GM21529 (cell line): Measurements from ENCODE around the gene CCDC85B.

ENCODE experiments used
- ATAC-seq: cut with Tn5 transposase; IDR thresholded peaks from one replicate; pipeline ENCODE4 v1.9.1; 2021; ENCODE audit not compliant: unreplicated experiment

CCDC85B gene

DNA sequence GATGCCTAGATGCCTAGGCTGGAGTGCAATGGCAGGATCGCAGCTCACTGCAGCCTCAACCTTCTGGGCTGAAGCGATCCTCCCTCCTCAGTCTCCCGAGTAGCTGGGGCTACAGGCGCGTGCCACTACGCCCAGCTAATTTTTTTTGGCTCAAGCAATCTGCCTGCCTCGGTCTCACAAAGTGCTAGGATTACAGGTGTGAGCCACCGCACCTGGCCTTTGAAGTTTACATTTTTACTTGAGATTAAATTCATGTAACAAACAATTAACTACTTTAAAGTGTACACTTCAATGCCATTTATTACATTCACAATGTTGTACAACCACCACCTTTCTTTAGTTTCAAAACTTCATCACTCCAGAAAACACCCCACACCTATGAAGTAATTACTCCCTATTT, 13.2 kb downstream of the CCDC85B start:
- no peak for ATAC-seq

DNA sequence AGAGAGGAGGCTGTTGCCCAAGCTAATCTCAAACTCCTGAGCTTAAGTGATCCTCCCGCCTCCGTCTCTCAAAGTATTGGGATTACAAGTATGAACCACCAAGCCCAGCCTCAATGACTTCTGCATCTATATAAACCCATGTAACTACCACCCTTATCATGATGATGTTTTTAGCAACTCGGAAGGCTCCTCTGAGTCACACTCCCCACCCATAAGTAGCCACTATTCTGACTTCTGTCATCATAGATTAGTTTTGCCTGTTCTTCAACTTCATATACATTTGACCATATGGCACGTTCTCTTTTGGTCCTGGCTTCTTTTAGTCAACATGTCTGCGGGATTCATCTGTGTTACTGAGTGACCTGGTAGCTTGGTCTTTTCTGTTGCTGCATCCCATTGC, 16.1 kb downstream of the CCDC85B start:
- ATAC-seq, result no peak

DNA sequence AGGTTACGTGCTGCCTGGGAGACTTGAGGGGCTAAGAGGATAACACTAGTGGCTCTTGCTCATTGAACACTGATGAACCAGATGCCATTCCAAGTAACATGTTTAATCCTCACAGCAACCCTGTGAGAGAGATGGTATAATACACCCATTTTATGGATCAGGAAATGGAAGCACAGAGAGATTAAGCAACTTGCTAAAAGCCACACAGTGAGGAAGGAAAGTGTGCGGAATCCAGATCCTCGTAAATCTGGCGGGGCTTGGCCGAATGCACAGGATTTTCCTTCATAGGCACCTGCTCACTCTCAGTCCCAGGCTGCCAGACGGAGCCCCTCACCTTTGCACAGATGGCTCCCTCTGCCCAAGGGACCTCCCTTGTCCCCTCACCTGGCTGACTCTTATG, 17.4 kb downstream of the CCDC85B start:
- ATAC-seq, result no peak

DNA sequence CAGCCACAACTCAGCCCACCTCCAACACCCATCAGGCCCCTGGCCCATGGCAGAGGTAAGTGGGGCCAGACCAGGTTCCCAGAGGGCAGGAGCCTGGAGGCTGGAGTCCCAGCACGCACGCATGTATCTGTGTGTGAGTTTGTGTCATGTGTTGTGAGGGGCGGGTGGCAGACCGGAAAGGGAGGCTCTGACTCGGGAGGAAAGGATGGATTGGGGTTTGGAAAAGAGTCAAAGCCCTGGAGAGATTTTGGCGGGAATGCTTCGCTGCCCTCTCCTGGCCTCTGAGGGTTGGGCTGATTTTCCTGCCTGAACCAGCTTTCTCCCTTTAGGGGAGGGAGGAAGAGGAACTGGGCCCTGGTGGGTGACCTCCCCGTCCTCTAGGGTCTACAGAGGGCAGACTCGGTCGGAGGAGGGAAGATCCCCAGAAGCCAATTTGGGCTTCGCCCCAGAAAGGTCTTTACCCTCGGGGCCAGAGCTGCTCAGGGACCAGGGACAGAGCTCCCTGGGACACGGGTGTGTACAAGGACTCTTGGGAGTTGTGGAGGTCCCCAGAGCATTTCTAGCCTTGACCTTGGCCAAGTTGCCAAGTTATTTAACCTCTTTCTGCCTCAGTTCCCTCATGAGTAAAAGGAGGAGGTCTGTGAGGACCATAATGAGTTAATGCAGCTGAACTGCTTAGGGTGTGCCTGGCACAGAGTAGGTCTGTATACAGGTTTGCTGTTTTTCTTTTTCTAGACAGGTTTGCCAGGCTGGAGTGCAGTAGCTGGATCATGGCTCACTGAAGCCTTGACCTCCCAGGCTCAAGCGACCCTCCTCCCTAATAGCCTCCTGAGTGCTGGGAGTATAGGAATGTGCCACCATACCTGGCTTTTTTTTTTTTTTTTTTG, 21.5 kb downstream of the CCDC85B start:
- ATAC-seq, result no peak

DNA sequence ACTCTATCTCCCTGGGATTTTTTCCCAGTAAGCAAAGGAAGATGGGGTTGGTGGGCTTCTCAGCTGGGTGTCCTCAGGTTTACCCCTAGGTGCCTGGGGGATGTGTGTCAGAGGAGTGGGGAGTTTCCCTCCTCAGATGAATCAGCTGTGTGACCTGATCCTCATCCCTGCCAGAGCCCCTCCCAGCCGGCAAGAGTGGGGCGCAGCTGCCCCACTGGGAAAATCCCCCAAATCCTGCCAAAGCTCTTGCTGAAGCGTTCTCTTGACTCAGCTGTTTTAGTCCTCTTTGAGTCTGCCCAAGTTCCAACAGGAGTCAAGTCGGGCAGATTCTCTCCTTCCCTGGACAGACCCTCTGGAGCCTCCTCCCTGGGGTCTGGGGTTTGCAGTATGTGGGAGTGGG, 22.4 kb downstream of the CCDC85B start:
- ATAC-seq, result no peak

DNA sequence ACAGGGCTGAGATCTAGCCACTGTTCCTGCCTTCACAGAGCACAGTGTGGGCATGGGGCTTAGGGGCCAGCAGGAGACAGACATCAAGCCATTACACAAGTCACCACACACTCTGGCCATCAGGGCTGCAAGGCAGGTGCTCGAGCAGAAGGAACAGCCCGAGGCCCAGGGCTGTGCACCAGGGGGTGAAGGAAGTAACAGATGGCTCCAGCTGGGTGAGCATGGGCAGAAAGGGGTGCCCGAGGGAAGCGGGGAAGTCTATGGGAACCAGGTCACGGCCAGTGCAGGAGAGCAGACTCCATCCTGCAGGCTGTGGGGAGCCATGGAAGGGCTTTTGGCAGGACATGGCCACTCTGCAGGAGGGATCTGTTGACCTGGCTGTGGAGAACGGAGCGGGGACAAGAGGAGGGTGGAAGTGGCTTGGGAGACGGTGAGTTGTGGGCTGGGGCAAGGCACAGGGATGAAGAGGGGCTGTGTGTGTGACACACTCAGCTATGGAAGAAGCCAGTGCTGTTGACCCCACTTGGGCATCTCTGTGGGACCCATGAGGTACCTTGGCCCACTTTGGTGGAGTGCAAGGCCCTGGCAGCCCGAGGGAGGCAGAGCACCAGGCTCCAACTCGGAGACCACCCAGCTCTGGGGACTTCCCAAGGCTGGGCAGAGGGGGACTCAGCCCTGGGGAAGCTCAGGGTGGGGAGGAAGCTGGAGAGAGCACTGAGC, 24.8 kb downstream of the CCDC85B start:
- ATAC-seq, result no peak

DNA sequence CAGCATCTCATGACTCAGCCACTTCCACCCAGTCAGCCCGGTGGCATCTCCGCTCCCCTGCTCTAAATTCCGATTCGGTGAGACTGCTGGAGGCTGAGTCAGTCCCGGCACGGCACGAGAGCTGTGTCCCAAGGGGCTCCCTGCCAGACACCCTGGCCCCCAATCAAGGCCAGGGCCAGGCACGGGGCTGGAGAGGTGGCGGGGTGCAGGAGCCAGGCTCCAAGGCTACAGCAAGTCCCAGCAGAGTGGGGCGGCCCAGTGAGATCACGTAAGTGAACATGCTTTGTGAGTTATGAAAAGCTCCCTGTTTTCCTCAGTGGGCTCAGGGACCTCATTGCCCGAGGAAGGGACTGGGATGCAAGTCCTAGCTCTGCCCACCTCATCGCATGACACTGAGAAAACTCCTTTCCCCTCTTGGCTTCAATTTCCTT, 25.4 kb downstream of the CCDC85B start:
- no peak for ATAC-seq

DNA sequence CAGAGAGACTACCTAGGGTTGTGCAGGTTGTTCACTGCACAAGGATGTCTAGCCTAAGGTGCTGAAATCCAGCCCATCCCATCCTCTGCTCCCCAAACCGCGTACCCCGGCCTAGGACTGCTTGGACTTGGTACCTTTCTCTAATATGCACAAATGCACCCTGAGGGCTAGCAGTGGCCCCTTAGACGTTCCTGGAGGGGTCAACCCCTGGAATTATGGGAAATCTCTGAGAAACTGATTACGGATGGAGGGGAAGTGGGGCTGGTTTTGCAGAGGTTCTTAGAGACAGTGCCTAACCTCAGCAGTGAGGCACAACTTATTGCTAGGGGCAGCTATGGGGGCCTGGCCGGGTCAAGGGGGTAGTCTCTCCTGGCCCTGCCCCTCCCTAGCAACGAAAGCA, 25.9 kb downstream of the CCDC85B start:
- no peak for ATAC-seq

DNA sequence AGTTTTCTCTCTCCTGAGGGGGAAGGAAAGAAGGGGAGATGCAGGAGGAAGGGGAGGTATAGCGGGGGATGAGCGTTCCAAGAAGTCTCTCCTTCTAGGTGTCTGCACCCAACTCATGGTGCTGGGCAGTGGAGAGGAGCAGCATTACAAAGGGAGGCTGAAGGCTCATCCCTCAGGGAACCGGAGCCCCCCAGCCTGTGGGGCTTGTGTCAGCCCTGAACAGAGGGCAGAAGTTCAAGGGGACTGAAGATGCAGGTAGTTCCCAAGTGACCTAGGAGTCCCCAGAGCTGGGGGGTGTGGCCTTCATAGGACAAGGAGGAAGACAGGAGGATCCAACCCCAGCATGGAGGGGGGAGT, 26.6 kb downstream of the CCDC85B start:
- no peak for ATAC-seq

DNA sequence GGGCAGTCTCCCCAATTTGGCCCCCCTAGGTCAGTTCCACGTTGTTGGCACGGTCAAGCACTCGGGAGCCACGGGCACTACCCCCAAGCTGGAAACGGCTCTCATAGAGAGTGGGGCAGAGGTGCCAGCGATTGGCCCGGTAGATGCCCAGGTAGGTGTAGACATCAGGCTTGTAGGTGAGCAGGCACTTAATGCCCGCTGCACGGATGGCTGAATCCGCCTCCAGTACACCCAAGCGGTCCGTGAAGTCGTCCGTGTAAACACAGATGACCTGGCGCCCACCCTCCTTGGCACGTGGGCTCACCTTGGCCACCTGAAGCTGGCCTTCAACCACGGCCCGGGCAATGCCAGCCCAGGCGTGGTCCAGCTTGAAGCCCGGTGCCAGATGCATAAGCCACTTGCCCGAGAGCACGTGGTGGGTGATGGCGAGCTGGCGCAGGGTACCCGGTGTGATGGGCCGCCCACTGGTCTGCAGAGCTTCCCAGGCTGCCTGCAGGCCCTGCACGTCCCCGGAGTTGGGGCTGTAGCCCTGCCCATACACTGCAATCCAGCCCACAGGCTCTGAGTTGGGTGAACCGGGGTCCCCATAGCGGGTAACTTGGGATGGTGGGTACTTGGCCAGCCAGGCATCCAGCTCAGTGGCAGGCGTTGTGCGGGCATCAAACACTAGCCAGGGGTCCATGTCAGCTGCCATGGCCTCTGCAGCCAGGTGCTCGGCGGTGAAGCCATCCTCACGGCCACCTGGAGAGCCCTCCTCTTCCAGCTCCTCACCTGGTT, 27.1 kb downstream of the CCDC85B start:
- no peak for ATAC-seq

DNA sequence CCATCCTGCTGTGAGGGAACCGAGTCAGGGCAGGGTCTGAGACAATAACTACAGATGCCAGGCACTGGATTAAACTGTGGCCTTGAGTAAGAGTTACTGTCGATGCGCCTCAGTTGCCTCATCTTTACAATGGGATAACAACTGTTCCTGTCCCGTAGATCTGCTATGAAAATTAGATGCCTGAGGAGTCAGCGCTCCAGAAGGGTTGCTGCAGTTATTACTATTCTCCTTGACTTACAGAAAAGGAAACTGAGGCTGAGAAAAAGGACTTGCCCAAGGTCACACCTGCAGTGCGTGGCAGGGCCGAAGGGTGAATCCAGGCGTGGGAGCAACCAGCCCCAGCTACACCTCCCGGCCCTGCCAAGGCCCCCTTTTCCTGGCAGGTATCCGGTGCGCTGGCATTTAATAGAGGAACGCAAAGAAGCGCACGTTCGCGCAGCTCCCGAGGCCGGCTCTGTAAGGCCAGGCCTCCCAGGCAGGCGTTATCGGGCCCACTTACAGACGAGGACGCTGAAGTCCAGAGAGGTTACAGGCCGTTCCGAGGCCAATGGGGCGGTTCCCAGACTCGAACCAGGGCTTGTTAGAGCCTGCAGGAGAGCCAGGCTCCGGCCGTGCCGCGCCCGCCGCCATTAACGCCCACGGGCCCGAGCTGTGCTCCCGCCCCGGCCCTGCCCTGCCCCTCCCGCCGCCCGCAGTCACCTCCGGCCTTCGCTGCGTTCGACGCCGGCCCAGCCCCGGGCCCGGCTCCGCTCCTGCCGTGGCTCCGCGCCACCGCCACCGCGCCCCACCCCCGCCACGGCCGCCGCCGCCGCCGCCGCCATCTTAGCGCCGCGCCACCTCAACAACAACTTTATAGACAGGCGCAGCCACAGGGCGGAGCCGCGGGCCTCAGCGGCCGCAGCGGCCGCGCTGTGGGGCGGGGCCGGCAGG, 28.0 kb downstream of the CCDC85B start, which contains the start of gene C11orf68:
TSS of gene C11orf68 (minus strand) at position 852 of the 930 bp plus-strand sequence. CDS start at position 821, 31 bp downstream.
- ATAC-seq, result peak; percentile 57

DNA sequence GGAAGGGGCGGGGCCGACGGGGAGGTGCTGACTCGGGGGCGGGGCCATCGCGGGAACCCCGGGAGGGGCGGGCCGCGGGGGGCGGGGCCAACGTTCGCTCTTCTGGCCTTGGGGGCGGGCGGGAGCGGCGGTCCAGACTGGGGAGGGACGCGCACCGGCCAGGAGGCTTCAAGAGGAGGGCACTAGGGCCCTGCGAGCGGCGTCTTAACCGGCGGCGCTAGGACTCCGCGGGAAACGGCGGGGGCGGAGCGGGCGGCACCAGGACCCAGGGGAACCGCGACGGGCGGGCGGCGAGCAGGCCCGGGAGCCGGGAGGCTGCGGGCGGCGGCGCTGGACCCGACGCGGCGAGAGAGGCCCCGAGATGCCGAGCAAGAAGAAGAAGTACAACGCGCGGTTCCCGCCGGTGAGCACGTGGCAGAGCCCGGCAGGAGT, 28.7 kb downstream of the CCDC85B start, which contains the start of gene DRAP1:
TSS of gene DRAP1 (plus strand) at position 286 of the 432 bp plus-strand sequence. CDS start at position 362, 76 bp downstream.
- ATAC-seq, result peak; percentile 83

DNA sequence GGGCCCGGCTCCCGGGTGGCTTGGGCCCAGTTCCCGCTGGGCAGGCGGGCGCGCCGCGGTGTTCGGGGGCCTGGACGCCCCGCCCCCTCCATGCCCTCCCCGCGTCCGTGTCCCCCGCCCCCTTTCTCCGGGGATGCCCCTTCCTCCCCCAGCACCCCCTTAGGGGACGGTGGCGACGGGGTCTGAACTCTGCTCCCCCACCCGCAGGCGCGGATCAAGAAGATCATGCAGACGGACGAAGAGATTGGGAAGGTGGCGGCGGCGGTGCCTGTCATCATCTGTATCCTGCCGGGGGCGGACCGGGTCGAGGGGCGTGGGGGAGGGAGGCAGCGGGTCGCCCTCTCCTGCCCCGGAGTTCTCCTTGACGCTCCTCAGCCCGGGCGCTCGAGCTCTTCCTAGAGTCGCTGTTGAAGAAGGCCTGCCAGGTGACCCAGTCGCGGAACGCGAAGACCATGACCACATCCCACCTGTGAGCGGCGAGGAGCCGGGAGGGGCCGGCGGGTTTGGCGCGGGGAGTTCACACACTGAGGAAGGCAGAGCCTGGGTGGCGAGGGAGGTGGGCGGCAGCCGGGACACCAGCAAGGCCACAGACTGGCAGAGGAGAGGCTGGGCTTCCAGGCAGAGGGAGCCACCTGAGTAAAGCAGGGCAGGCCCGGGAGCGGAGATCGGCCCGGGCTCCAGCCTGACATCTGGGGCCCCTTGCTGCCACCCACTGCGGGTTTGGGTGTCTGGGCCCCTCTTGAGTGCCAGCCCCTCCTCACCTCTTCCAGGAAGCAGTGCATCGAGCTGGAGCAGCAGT, 29.3 kb downstream of the CCDC85B start:
- peak; percentile 43 for ATAC-seq

DNA sequence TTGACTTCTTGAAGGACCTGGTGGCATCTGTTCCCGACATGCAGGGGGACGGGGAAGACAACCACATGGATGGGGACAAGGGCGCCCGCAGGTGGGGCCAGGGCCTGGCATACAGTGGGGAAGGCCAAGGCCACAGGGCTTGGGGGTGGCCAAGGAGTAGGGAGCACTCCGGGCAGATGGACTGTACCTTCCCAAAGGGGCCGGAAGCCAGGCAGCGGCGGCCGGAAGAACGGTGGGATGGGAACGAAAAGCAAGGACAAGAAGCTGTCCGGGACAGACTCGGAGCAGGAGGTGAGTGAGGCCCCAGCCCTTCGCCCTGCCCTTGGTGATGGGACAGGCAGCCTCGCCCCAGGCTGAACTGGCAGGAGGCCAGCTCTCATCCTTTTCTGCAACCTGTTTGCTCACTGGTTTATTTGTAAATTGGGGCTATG, 29.9 kb downstream of the CCDC85B start:
- ATAC-seq, result no peak

DNA sequence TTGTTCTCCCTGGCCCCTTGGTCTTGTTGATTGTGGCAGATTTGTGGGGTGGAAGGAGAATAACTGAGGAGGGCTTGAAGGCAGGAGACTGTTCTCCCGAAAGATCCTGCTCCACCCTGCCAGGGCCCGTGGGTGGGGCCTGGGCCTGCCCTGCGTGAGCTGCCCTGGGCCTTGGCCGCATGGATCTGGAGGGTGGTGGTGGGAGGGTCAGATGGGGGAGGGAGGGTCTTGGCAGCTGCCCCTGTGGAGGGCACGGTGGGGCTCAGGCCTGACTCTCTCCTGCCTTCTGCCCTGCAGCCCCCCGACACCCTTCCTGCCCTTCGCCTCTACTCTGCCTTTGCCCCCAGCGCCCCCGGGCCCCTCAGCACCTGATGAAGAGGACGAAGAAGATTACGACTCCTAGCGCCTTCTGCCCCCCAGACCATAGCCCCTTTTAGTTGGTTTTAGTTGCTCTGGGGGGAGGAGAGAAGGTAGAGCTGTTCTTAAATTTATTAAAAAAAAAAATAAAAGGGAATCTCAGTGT, 30.6 kb downstream of the CCDC85B start:
- ATAC-seq, result no peak

DNA sequence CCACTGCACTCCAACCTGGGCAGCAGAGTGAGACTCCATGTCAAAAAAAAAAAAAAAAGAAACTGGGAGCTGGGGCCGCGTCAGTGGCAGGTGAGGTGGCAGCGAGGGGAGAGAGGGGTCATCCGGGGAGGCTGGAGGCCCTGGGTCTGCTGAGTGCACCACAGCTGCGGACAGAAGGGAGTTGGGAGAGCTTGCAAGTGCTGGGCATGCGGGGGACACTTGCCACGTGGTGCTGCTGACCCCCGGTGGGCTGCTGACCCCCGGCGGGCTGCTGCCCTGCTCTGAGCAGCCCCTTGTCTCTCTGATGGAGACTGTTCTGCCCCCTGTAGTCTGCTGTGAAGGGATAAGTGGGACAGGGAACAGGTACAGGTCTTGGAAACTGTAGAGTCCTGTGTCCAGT, 31.4 kb downstream of the CCDC85B start:
- ATAC-seq, result no peak

DNA sequence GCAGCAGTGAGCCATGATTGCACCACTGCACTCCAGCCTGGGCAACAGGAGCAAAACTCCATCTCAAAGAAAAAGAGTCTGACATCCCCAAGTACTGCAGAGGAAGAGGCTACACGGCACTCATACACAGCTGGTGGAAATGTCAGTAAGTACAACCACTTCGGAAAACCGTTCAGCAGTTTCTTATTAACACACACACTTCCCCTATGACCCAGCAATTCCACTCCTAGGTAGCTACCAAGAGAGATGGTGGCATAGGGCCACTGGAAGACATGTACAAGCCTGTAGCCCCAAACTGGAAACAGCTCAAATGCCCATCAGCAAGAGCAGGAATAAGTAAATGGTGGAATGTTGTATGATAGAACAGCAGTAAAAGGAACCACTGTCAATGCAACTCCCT, 32.1 kb downstream of the CCDC85B start:
- no peak for ATAC-seq

DNA sequence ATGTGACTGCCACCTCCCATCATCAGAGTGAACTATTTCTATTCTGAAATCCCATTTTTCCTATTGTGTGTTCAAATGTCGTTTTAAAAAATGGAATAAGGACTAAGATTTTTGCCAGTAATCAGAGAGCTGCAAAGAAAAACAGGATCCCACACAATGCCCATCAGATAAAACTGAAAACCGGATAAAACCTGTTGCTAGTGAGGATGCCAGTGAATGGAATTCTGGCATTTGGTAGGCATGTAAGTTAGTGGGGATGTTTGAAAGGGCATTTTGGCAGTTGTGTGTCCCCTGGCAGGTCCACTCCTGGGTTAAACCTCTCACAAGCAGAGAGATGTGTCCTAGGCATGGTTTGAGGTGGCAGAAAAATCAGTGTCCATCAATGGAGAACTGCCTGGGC, 34.9 kb downstream of the CCDC85B start:
- ATAC-seq, result no peak

DNA sequence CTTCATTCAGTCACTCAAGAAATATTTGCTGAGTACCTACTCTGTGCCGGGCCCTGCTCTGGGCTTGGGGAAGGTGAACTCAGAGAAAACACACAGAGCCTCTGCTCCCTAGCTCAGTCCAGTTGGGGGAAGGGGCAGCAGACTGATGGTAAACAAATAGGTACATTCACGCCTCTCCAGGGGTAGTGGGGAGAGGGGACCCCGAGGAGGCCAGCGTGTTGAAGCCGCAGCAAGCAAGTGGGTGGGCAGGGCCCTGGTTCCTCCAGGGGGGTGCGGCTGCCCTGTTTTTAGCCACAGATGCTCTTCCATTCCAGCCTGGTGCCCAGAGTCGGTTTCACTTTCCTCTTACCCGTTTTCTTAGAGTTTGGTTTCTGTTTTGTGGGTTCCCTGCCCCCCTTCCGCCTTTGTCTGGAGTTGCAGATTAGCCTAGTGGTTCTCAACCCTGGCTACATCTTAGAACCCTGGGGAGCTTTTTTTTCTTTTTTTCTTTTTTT, 37.5 kb downstream of the CCDC85B start:
- ATAC-seq, result peak; percentile 84
